ENCODE data around the gene RESP18.

- no peak for TF ChIP-seq CTCF (IDR thresholded peaks at IDR 0.05)
- no peak for TF ChIP-seq POLR2A (IDR thresholded peaks at IDR 0.05)
These were observed 24.1 kb downstream of the RESP18 start for GRCh38 chr2:219308142-219309101.
